KMS-11 (cell line): ENCODE results near the gene PRR20G.

ENCODE experiments used
- H2AFZ ChIP-seq: fragments of 200-600 bp; sonication (generic); 2 replicates; pipeline ENCODE4 v1.6.1; 2016; ENCODE audit warnings: antibody characterized with exemption, mixed run types, low read depth
- H3K27ac ChIP-seq: fragments of 200-600 bp; sonication (generic); 2 replicates; pipeline ENCODE4 v1.6.1; 2016; ENCODE audit warnings: mild to moderate bottlenecking, mixed run types
- H3K27me3 ChIP-seq: fragments of 200-600 bp; sonication (generic); 2 replicates; pipeline ENCODE4 v1.6.1; 2017; ENCODE audit warnings: mild to moderate bottlenecking, low read depth, mixed run types, moderate library complexity; ENCODE audit not compliant: insufficient read depth
- H3K36me3 ChIP-seq: fragments of 200-600 bp; sonication (generic); 2 replicates; pipeline ENCODE4 v1.6.1; 2017; ENCODE audit warnings: mild to moderate bottlenecking, mixed run types; ENCODE audit not compliant: insufficient read depth
- H3K4me1 ChIP-seq: fragments of 200-600 bp; sonication (generic); 2 replicates; pipeline ENCODE4 v1.6.1; 2016; ENCODE audit warnings: mild to moderate bottlenecking, low read depth, mixed run types; ENCODE audit not compliant: poor library complexity, severe bottlenecking
- H3K4me2 ChIP-seq: fragments of 200-600 bp; sonication (generic); 2 replicates; pipeline ENCODE4 v1.7.0; 2016; ENCODE audit warnings: mild to moderate bottlenecking, mixed run types
- H3K4me3 ChIP-seq: fragments of 200-600 bp; sonication (generic); IDR thresholded peaks from 2 replicates; pipeline ENCODE4 v1.6.1; 2017; ENCODE audit warnings: low read depth, low read length, mixed read lengths; ENCODE audit not compliant: insufficient read depth
- H3K79me2 ChIP-seq: fragments of 200-600 bp; sonication (generic); 2 replicates; pipeline ENCODE4 v1.6.1; 2016; ENCODE audit warnings: low read depth, mixed run types; ENCODE audit not compliant: insufficient read depth
- H3K9ac ChIP-seq: fragments of 200-600 bp; sonication (generic); 2 replicates; pipeline ENCODE4 v1.6.1; 2016; ENCODE audit warnings: mild to moderate bottlenecking, mixed run types
- H4K20me1 ChIP-seq: fragments of 200-600 bp; sonication (generic); 2 replicates; pipeline ENCODE4 v1.6.1; 2016; ENCODE audit warnings: mild to moderate bottlenecking, mixed run types; ENCODE audit not compliant: insufficient read depth
- TF ChIP-seq, protein P1 (sequence below): fragments of 200-600 bp; sonication (generic); conservative IDR thresholded peaks from 2 replicates; pipeline ENCODE4 v1.6.1; 2017; ENCODE audit warnings: low read depth, mild to moderate bottlenecking, antibody characterized with exemption, low read length, moderate library complexity, mixed read lengths

Gene PRR20G

DNA sequence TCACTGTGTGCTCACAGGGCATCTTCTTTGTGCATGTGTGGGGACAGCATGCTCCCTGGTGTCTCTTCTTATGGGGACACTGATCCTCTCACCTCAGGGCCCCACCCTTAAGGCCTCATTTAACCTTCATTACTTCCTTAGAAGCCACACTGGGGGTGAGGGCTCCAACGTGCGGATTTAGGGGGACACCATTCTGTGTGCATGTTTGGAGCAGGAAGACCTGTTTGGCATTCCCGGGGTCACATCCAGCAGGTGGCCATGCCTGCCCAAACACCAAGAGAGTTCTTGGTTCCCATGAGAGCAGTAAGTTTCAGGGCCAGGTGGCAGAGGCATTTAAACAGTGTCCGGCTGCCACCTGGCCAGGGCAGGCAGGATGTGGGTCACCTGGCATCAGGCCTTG lies 24.8 kb downstream of the PRR20G start:
- no peaks in the 10 kb centered on the region for H4K20me1 ChIP-seq
- H3K79me2 ChIP-seq: no peaks in the 10 kb centered on the region
- no peaks in the 10 kb centered on the region for H3K4me1 ChIP-seq
- no peaks in the 10 kb centered on the region for H3K36me3 ChIP-seq
- no peak overlapping the region for H3K27ac ChIP-seq
- H3K27me3 ChIP-seq: no peaks in the 10 kb centered on the region
- TF ChIP-seq, protein P1, sequence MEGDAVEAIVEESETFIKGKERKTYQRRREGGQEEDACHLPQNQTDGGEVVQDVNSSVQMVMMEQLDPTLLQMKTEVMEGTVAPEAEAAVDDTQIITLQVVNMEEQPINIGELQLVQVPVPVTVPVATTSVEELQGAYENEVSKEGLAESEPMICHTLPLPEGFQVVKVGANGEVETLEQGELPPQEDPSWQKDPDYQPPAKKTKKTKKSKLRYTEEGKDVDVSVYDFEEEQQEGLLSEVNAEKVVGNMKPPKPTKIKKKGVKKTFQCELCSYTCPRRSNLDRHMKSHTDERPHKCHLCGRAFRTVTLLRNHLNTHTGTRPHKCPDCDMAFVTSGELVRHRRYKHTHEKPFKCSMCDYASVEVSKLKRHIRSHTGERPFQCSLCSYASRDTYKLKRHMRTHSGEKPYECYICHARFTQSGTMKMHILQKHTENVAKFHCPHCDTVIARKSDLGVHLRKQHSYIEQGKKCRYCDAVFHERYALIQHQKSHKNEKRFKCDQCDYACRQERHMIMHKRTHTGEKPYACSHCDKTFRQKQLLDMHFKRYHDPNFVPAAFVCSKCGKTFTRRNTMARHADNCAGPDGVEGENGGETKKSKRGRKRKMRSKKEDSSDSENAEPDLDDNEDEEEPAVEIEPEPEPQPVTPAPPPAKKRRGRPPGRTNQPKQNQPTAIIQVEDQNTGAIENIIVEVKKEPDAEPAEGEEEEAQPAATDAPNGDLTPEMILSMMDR: no peak
- H2AFZ ChIP-seq: no peak overlapping the region
- no peak overlapping the region for H3K4me3 ChIP-seq
- no peak overlapping the region for H3K4me2 ChIP-seq
- H3K9ac ChIP-seq: no peak overlapping the region

DNA sequence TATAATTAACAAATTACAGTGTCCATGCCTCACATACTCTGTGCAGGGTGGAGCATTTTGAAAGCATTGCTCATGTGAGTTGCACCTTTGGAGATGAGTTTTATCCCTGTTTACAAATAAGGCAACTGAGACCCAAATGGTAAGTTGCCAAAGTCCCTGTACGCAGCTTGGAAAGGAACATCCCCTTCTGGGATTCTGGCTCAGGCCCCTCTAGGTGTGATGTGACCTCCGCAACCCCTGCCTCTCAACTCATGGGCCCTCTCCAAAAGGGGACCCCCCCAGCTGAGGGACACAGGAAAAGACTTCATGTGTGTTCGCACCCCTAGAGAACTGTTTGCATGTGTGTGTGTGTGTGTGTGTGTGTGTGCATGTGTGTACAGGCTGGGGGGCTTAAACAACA lies 25.3 kb downstream of the PRR20G start:
- no peaks in the 10 kb centered on the region for H3K36me3 ChIP-seq
- H3K9ac ChIP-seq: no peak overlapping the region
- no peaks in the 10 kb centered on the region for H3K27me3 ChIP-seq
- no peak overlapping the region for H3K4me3 ChIP-seq
- H3K27ac ChIP-seq: no peak overlapping the region
- no peaks in the 10 kb centered on the region for H3K4me1 ChIP-seq
- H3K79me2 ChIP-seq: no peaks in the 10 kb centered on the region
- TF ChIP-seq, protein P1: no peak
- no peaks in the 10 kb centered on the region for H4K20me1 ChIP-seq
- no peak overlapping the region for H3K4me2 ChIP-seq
- no peak overlapping the region for H2AFZ ChIP-seq

DNA sequence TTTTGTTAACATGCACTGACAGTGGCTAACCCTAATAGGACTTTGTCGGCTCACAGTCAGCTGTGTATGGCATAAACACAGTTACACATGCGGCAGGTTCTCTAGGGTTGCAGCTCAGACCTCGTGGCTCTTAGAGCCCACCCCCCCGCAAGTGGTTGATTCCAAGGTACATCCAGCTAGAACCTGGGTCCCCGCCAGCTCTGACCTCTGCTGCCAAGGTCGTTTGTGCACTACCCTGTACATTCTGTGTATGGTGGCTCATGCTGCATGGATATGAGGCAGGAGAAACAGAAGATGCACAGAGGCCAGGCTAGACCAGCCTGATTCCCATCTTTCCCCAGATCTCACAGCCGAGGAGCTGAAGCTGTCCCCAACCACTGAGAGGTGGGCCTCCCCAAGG lies 25.9 kb downstream of the PRR20G start:
- no peaks in the 10 kb centered on the region for H3K4me1 ChIP-seq

DNA sequence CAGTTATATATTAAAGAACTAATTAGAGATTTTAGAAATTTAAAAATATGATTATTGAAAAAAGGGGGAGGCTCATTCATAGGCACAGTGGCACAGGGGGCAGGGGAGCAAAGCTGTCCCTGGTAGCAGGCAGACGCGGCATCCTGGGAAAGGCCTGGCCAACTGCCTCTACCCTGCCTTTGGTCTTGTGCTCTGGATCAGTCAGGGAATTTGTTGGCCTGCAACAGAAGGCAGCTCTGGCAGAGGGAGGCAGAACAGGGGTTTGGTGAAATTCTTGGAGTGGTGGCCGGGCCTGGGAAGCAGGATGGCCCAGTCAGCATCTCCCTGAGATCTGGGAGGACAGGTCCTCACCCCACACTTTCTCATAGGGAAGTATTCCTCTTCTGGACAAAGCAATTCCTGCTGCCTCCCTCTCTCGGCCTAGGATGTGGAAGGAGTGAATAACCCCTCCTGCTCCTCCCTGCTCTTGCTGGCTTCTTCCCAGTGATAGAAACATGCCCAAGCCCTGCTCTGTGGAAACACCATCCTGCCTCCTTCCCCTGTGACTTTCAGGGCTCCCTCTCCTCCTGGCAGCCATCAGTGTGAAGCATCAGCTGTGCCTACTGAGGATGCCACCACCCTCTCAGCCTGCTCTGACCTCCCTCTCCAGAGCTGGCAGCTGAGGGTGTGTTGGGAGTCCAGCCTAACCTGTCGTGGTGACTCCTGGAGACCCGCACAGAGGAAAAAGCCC lies 26.9 kb downstream of the PRR20G start:
- Histone ChIP-seq H2AFZ (no peak overlapping the region), H3K27me3 (no peaks in the 10 kb centered on the region), H3K79me2 (no peaks in the 10 kb centered on the region), H3K4me1 (no peaks in the 10 kb centered on the region), H3K4me2 (no peak overlapping the region), H3K36me3 (no peaks in the 10 kb centered on the region), H4K20me1 (no peaks in the 10 kb centered on the region), H3K27ac (no peak overlapping the region), H3K9ac (no peak overlapping the region), H3K4me3 (no peak overlapping the region)
- TF ChIP-seq, protein P1: no peak

More for the DNA sequence above, 25.9 kb downstream of the PRR20G start:
- TF ChIP-seq, protein P1: no peak
- Histone ChIP-seq H3K27ac (no peak overlapping the region), H3K9ac (no peak overlapping the region), H2AFZ (no peak overlapping the region), H3K79me2 (no peaks in the 10 kb centered on the region), H3K4me3 (no peak overlapping the region), H3K27me3 (no peaks in the 10 kb centered on the region), H3K36me3 (no peaks in the 10 kb centered on the region), H3K4me2 (no peak overlapping the region), H4K20me1 (no peaks in the 10 kb centered on the region)
